HG03066 (cell line): Measurements from ENCODE around the gene PRDM12.

Source experiments
- ATAC-seq: cut with Tn5 transposase; IDR thresholded peaks from one replicate; pipeline ENCODE4 v1.9.1; 2021; ENCODE audit warnings: low read depth; ENCODE audit not compliant: unreplicated experiment

Gene PRDM12

DNA sequence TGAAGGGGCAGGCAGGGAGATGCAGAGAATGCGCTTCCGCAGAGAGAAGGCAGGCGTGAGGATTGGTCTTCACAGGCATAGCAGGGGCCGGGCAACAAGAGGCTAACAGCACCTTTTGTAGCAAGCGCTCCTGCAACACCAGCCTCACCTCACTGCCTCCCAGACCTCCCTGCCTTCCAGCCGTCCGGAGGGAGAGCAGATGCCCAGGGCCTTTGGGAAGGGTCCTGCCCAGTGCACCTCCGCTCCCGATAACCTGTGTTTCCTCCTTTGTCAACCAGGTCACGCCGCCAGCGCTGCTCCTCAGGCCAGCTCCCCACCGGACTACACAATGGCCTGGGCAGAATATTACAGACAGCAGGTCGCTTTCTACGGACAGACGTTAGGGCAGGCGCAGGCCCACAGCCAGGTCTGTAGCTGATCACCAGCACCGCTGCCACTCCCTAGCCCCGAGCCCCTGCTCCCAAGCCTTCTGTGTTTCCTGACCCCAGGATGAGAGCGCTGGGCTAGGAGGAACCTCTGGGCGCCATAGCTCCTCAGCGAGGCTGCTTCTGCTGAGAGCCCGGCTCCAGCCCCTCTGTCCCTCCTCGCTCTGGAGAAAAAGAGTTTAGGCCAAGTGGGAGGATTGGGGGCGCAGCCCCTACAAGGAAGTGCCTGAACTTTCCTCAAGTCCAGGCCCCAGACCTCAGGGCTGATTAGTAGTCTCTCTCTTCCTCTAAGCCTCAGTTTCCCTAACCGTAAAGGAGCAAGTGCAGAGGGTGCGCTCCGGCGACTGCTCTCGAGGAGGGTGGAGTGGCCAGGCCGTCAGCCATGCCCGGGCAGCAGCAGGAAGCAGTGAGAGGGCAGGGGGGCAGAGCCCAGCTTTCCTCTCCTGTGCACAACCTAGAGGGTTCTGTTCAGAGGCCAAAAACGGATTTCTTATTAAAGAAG, 28.4 kb upstream of the PRDM12 start:
- ATAC-seq = no peak

DNA sequence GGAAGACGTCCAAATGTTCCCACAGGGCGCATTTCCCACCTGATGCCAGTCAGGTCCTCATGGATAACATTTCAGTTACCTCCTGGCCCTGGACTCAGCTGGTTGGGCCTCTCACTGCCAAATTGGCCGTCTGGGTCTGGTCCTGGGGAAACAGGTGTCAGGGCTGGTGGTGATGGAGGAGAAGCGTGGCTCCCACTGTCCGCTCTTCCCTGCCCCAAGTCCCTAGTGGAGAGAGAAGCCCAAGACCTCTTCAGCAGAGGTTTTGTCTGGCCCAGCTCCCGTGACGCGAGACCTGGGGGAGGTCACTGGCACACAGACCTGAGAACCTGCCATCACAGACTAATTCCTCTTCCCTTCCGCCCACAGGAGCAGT, 27.8 kb upstream of the PRDM12 start:
- ATAC-seq = no peak

DNA sequence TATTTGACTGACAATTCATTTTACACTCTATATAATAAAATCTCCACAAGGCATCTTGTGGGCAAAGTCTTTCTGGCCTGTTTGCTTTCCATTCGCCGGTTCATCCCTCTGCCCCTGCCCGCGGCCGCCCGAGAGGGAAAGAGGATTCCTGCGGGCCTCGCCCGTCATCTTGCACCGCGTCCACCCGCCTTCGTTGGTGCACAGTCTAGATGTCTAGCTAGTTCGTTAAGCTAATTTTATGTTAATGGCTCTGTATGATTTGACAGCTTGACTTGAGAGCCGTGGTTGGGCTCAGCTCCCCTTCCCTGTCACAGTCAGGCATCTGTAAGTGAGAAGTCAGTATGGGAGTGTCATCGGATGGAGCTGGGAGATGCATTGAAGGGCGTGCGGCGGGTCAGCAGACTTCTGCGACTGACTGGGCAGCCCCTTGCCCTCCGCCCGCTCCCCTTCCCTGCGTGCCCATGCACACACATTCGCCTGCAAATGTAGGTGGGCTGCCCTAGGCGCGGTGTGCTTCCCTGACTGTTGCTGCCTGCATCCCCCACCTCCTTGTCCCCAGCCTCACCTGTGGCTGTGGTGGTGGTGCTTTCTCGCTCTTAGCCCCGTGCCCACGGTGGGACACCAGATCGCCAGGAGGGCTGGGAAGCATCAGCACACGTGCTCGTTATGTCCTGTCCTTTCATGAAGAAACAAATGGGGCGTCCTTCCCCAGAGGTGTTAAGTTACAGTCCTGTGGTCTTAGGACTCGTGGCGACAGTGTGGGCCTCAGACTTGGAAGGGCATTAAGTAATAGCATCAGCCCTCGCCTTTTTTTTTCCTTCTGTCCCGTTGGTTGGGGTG, 25.9 kb upstream of the PRDM12 start:
- no peak for ATAC-seq

DNA sequence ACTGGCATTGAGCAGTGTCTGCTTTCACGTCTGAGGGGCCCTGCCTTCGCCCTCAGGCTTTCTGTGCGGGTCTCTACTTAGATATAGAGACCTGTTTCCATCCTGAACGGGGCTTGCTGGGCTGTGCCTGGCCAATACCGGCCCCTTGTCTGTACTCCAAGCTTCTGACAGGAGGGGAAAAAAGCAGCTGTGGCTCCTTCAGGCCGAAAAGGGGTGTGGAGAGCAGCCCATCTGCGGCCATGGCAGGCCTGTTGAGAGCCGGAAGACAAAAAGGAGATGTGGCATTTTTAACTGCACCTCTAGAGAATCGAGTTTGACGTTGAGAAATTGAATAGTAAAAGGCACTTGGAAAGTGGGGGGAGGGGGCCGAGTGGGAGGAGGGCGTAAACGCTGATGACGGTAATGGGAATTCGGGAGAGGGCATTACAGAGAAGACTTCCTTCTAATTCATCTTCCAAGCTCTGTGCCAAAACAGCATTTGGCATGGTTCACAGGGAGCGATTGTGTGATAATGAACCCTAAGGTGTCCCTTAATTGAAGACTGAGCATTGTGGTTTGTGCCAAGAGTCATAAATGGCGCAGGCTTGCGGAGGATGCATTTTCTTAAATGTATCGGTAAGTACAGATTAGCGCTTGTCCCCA, 25.1 kb upstream of the PRDM12 start:
- no peak for ATAC-seq

DNA sequence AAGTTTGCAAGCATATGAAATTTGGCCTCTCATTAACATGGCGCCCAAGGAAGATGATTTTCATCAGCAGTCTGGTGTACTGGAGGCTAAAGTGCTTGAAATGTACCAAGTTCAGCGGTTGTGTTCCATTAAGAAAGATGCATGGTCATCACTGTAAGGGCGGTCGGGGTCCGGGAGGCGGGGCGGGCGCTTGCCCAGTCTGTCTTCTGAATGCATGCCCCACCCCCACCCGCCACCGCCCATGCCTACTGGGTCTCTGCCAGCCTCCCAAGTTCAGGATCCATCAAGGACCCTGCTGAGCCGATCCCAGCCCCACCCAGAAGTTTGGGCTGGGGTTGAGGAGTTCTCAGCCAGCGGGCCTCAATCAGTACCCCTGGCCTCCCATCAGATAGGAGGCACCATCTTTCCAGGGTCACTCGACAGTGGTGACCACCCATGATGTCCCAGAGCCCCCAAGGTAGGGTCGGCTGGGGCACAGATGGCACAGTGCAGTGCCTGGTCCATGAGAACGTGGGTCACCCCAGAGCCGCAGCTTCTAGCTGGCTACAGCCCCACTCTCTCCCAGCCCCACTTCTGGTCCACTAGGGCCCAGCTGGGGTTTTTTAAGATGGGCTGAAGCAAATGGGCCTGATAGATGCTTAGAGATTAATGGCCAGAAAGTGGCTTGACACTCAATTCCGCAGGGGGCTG, 24.4 kb upstream of the PRDM12 start:
- ATAC-seq = no peak

DNA sequence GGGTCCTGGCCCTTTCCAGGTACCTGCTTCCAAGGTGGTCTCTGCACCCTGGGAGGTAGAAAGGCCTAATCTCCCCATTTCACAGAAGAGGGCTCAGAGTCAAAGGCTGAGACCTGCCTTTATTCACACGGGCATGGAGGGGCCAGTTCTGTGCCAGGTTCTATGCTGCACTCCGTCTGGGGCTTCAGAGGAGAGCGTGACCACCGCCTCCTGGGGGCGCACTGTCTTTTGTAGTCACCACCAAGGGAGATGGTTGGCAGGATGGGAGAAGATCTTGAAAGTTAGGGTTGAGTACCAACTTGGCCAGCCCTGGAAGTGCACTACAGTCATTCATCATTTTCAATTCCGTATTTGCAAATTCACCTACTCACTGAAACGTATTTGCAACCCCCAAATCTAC, 23.7 kb upstream of the PRDM12 start:
- ATAC-seq = no peak

DNA sequence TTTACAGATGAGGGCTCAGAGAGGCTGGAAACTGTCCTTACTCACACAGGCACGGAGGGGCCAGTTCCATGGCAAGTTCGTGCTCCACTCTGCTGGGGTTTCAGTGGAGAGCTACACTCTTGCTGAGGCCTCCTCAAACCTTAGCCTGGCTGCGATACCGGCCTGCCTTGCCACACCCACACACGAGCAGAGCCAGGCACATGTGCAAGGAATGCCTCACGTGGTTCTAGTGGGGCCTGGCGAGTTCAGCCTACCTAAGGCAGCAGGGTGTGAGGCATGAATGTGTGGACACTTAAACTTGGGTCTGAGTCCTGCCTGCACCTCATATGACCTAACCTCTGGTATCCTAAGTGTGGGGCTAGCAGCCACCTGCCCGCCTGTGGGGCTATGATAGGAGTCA, 21.5 kb upstream of the PRDM12 start:
- no peak for ATAC-seq

DNA sequence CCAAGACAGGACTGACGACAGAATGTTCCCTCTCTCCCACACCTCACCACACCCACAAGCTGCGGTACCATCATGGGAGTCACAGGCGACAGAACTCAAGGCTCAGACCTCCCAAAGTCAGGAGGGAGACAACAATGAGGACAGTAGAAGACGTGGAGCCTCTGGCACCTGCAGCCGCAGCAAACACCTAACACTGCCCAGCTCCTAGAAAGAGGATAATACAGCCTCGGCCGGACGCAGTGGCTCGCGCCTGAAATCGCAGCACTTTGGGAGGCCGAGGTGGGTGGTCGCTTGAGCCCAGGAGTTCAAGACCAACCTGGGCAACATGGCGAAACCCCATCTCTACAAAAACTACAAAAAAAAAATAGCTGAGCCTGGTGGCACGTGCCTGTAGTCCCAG, 13.2 kb upstream of the PRDM12 start:
- no peak for ATAC-seq

DNA sequence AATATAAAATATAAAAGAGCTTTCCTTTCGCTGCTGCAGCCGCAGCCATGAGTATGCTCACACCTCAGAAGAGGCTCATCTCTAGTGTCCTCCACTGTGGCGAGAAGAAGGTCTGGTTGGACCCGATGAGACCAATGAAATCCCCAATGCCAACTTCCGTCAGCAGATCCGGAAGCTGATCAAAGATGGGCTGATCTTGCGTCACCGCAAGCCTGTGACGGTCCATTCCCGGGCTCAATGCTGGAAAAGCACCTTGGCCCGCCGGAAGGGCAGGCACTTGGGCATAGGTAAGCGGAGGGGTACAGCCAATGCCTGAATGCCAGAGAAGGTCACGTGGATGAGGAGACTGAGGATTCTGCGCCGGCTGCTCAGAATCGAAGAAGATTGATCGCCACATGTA, 12.6 kb upstream of the PRDM12 start:
- no peak for ATAC-seq

DNA sequence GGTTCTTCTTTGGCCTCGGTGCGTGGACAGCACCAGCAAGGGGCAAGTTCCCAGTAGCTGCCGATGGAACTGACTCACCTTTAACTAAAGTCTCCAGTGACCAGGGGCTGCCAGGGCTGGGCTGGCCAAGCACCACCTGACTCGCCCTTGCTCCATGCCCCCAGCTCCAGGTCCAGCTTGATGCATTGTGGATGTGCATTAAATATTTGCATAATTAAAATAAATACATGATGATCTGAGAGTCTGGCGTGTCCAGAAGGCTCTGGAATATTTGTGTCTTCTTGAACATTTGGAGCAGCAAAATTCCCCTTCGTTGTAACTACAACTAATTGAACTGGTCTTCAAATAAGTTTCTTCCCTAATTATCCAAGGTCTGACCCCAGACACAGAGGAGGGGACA, 9.5 kb upstream of the PRDM12 start:
- no peak for ATAC-seq

DNA sequence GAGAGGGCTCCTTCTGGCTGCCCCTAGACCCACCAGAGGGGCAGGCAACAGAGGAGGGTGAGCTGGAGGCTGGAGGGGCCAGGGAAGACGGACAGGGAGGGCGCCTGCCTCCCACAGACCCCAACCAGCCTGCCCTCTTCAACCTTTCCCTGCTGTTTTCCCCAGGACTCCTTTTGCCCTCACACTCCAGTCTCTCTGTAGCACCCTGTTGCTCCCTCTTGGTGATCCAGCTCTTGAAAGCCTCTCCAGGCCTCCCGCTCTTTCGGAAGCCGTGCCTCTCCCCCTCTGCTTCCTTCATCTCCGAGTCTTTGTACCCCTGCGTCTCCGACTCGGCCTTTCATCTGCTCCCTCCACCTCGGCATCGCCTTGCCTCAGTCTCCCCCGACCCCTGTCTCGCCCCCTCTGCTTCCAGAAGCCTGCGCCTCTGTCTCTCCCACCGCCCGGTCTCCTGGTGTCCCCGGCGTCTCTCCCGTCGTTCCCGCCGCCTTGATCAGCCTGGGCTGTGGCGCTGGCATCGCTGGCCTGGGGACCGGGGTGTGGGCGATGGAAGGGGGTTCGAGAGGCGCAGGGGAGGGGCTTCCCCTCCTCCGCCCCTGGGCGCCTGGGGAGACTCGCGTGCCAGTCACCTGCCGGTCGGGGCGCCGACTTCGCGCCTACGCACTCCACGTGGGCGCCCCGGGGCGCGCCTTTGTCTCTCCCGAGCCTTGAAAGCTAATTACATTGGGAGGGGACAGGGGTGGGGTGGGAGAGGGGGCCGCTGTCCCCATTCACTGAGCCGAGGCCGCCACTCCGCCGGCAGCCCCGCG, 5.3 kb upstream of the PRDM12 start:
- no peak for ATAC-seq

DNA sequence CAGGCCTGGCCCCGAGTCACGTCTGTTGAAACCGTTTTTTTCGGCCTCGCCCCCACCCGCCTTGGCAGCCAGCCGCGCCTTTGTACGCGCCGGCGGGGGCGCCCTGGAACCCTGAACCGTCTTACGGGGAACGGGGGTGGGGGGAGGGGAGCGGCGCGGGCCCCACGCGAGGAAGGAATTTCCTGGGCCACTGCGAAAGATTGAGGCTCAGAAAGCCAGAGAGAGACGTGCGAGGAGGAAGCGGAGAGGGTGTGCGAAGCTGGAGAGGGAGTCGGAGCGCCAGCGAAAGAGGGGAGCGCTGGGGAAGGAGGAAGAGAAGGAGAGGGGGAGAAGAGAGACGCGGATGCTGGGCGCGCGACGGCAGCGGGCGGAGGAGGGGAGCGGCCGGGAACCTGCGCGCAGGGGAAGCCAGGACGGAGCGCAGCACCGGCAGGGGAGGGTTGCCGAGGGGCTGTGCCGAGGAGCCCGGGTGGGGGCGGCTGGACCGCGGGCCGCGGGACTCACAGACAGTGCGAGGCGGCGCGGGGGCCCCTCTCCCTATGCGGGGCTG, 4.6 kb upstream of the PRDM12 start:
- ATAC-seq = no peak

DNA sequence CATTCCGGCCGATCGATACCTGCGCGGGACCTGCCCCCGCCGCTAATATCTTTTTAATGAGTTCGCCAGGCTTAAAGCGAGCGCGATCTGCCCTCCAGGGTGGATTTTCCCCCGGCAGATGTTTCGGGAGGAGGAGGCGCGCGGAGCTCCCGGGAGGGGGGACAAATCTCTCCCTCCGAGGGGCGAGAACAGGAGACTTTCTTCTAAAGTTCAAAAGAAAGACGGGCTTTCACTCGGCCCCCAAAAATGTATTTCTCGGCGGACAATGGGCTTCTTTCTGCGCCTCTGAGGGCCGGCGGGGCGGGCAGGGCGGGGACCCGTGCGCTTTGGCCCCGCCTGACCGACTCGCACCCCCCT, 4.1 kb upstream of the PRDM12 start:
- no peak for ATAC-seq

DNA sequence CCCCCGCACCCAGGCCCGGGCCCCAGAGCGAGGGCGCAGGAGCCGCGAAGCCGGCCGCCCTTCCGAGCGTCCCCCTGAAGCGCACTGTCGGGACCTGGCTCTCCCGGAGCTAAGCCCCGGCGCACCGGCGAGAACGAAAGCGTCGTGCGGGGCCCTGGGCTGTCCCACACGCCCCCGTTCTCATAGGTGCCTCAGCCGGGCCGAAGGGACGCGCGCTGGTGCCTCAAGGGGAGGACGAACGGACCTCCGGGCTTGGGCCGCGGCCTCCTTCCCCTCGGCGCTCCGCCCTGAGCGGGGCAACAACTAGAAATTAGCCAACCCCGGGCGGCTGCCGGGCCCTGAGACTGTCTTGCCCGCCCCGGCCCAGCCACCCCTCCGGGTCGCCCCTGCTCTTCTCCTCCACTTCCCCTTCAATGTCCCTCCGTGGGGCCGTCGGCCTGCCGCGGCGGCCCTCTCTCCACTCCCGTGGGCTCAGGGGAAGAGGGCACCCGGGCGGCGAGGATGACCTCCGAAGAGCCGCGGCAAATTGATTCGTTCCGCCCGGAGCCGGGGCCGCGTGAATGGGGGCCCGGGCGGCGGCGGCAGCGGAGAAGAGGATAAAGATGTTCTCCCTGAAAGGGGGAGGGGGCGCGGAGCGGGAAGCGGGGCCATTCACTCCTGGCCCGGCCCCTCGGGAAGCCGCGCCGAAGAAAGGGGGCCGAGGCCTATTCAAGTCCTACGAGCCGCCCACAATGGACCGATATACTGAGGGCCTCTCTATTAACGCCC, 3.5 kb upstream of the PRDM12 start:
- no peak for ATAC-seq

DNA sequence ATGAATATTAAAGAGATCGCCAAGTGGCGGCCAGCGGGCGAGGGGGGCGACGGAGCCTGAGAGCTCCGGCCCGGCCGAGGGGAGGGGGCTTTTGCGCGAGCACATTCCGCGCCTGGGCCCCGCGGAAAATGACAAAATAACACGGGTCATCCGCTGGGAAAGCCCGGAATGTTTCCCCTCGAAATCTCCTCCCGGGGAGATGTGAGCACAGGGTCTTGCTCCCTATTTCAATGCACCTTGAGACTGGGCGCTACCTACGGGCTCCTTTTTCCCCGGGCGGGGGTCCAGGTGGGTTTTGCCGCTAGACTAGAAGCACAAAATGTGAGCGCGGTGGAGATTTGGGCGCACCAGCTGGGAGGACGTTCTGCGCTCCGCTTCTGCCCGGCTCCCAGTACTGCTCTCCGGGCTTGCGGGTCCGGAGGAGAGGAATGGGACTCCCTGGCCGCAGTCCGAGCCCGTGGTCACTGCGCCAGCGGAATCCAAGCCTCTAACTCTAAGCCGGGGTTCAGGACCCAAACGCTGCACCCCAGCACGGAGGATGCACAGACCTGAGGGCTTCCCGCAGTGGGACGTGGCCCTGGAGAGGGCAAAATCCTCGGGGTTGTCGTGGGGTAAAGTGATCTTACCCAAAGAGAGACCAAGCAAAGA, 2.8 kb upstream of the PRDM12 start:
- no peak for ATAC-seq

DNA sequence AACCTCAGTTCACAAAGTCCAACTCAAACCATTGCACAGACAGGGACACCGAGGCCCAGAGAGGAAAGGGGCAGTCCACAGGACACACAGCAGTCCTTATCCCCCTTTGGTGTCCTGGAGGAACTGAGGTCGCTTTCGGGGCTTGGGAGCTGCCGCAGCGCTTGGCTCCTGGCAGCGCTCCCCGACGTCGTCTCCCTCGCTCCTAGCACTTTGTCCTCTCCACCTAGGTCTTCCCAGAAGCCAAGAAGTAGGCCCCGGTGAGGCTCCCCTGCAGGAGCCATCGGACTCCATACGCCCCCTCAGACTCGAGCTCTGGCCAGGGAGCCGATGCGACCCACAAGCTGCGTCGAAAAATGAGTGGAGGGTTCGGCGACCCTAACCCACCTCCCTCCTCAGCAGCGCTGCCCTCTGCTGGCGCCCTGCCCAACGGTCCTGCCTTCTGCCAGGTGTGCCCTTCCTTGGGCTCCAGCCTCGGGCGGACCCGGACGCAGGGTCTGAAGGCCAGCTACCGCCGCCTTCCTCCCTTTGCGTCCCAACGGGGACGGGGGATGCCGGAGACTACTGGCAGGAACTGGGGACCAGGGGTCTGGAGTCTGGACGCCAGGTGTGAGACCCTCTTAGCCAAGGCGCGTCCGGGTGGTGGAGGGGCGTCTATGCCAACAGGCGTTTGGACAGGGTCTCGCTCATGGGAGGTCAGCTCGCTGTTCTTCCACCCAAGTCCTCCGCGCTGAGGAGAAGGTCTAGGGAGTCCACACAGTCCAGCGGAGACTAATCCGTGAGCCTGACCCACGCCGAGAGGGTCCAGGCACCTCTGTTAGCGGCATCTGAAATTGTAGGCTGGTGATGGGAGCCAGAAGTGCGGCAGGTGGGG, 2.1 kb upstream of the PRDM12 start:
- no peak for ATAC-seq

DNA sequence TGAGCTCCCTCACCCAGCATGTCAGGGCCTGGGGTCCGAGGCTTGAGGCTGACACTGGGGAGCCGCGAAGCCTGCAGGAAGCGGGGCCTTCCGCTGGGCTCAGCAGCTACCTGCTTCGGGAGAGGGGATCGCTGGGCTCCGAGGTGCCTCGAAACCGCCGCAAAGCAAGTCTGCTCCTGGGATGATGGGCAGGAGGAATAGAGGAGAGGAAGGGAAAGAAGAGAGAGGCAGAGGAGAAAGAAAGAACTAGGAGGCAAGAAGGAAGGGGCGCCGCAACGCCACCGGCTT, 1.5 kb upstream of the PRDM12 start:
- ATAC-seq = no peak
